Loucy (cell line): ENCODE results near the gene KCNJ18.
"Not testable (repeated sequence)": the region's sequence is repeated elsewhere in the genome, so short reads cannot be mapped to it uniquely, and the experiment has no call there.

Experiments used
- EZH2phosphoT487 ChIP-seq: fragments of 200-600 bp; IDR thresholded peaks from 2 replicates; pipeline ENCODE4 v1.6.1; 2018; ENCODE audit warnings: antibody characterized with exemption, mild to moderate bottlenecking, moderate library complexity, borderline replicate concordance
- TF ChIP-seq, protein P1 (sequence below): fragments of 200-600 bp; sonication (generic); conservative IDR thresholded peaks from 2 replicates; pipeline ENCODE4 v1.5.1; 2014; ENCODE audit warnings: mild to moderate bottlenecking, antibody characterized with exemption, low read length

DNA sequence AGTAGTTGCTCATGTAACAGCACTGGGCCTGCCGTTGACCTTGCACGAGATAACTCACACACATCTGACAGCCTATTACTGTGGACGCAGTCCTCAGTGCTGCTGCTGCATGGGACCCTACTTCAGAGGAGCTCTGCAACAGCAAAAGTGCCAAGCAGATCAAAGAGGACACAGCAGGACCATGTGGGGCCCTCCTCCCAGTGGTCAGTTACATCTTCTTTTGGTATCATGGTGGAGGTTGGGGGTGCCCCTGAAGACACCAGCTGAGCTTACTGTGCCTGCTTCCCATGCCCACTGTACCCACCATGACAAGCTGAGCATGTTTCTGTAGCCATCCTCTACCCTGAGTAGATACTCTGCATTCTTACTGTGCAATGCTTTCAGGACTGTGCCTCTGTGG lies 41.6 kb downstream of the KCNJ18 start:
- TF ChIP-seq, protein P1, sequence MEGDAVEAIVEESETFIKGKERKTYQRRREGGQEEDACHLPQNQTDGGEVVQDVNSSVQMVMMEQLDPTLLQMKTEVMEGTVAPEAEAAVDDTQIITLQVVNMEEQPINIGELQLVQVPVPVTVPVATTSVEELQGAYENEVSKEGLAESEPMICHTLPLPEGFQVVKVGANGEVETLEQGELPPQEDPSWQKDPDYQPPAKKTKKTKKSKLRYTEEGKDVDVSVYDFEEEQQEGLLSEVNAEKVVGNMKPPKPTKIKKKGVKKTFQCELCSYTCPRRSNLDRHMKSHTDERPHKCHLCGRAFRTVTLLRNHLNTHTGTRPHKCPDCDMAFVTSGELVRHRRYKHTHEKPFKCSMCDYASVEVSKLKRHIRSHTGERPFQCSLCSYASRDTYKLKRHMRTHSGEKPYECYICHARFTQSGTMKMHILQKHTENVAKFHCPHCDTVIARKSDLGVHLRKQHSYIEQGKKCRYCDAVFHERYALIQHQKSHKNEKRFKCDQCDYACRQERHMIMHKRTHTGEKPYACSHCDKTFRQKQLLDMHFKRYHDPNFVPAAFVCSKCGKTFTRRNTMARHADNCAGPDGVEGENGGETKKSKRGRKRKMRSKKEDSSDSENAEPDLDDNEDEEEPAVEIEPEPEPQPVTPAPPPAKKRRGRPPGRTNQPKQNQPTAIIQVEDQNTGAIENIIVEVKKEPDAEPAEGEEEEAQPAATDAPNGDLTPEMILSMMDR, result not testable (repeated sequence)
- TF ChIP-seq EZH2phosphoT487, result not testable (repeated sequence)
